ENCODE data around the gene SHPK.

- no peak for TF ChIP-seq CTCF (IDR thresholded peaks at IDR 0.05)
- no peak for TF ChIP-seq EP300 (IDR thresholded peaks at IDR 0.05)
These were observed 19.7 kb upstream of the SHPK start for GRCh38 chr17:3655766-3656165.
